GM23338 (cell line): Measurements from ENCODE around the gene EBF4.
A peak's percentile ranks its signal among the peaks of the same experiment; 100 is the strongest.

Source experiments
- CREB1 ChIP-seq: fragments of 250-450 bp; sonication (Bioruptor Pico); IDR thresholded peaks from 2 replicates; pipeline ENCODE4 v1.5.0; 2020; ENCODE audit warnings: low read depth, mild to moderate bottlenecking, moderate library complexity
- CTCF ChIP-seq, 2 experiments: fragments of 200-600 bp in 1 of 2; sonication (generic) in 1 of 2; conservative IDR thresholded peaks; 2 replicates each; pipeline versions ENCODE4 v1.5.1 to v1.6.1; 2016 to 2017; ENCODE audit warnings: antibody characterized with exemption in 2 of 2, low read depth in 2 of 2, mild to moderate bottlenecking in 2 of 2, moderate library complexity in 1 of 2
- ETS1 ChIP-seq: IDR thresholded peaks from 2 replicates; pipeline ENCODE4 v1.6.1; 2016; ENCODE audit warnings: antibody characterized with exemption
- EZH2 ChIP-seq: fragments of 200-600 bp; sonication (generic); IDR thresholded peaks from one replicate; pipeline ENCODE4 v1.8.0; 2017; ENCODE audit warnings: antibody characterized with exemption, mild to moderate bottlenecking, low read depth; ENCODE audit not compliant: unreplicated experiment
- EZH2phosphoT487 ChIP-seq: fragments of 200-600 bp; sonication (generic); IDR thresholded peaks from one replicate; pipeline ENCODE4 v1.8.1; 2018; ENCODE audit warnings: antibody characterized with exemption; ENCODE audit not compliant: unreplicated experiment
- JUNB ChIP-seq: IDR thresholded peaks from one replicate; pipeline ENCODE4 v1.6.1; 2016; ENCODE audit warnings: antibody characterized with exemption; ENCODE audit not compliant: unreplicated experiment
- NANOG ChIP-seq: IDR thresholded peaks from 2 replicates; pipeline ENCODE4 v1.6.1; 2016; ENCODE audit warnings: antibody characterized with exemption, borderline replicate concordance
- POLR2AphosphoS5 ChIP-seq: IDR thresholded peaks from 2 replicates; pipeline ENCODE4 v1.6.1; 2016; ENCODE audit warnings: antibody characterized with exemption, low read depth
- REST ChIP-seq: IDR thresholded peaks from one replicate; pipeline ENCODE4 v1.6.1; 2018; ENCODE audit warnings: antibody characterized with exemption; ENCODE audit not compliant: unreplicated experiment
- STAT1 ChIP-seq: IDR thresholded peaks from one replicate; pipeline ENCODE4 v1.6.1; 2016; ENCODE audit warnings: antibody characterized with exemption; ENCODE audit not compliant: unreplicated experiment
- ZNF114 ChIP-seq: fragments of 250-450 bp; sonication (Bioruptor Pico); IDR thresholded peaks from 2 replicates; pipeline ENCODE4 v1.5.0; 2020; ENCODE audit warnings: mild to moderate bottlenecking, moderate library complexity
- ZNF331 ChIP-seq: fragments of 250-450 bp; sonication (Bioruptor Pico); IDR thresholded peaks from 2 replicates; pipeline ENCODE4 v1.5.0; 2020; ENCODE audit warnings: low read depth, mild to moderate bottlenecking, moderate library complexity
- ZNF462 ChIP-seq: fragments of 250-450 bp; sonication (Bioruptor Pico); IDR thresholded peaks from 2 replicates; pipeline ENCODE4 v1.5.0; 2020; ENCODE audit warnings: mild to moderate bottlenecking, moderate library complexity

- TF ChIP-seq CTCF (conservative IDR thresholded peaks at IDR 0.05; ENCODE audit: low read depth in 2 of 2) (no peak), EZH2phosphoT487 (no peak), POLR2AphosphoS5 (no peak), JUNB (no peak), EZH2 (no peak), ETS1 (no peak), ZNF114 (no peak), CREB1 (CRISPR knock-in tag) (no peak), REST (no peak), ZNF331 (CRISPR knock-in tag) (no peak), NANOG (peak; percentile 40; the same call in 1 of the 2 replicates), STAT1 (no peak), ZNF462 (CRISPR knock-in tag) (no peak)
These were observed 9.1 kb downstream of the EBF4 start for GRCh38 chr20:2701671-2702081.
